A172 (cell line): ENCODE measurements around the gene CDH24. TPM values are rescaled to one million over a fixed set of nuclear protein-coding genes. Genes with fewer than 3 reads are reported as not detected.
A peak's percentile ranks its signal among the peaks of the same experiment; 100 is the strongest.

Experiments
- DNase-seq: peaks from one replicate; pipeline ENCODE4 v3.0.0-alpha.2; 2015; ENCODE audit warnings: low spot score
- total RNA-seq: library from RNA; depleted of rRNA; stranded (reverse); fragments of >200 nt; shearing (Covaris generic); gene quantifications from 2 replicates; pipeline ENCODE4 v1.2.3, GENCODE V29; 2014

The CDH24 gene
- total RNA-seq, 1 experiment from 2014 or later: 2.8 TPM

GRCh38 chr14:23091294-23092225 lies 34.2 kb upstream of the CDH24 start:
- DNase-seq: no peak

- no peak for DNase-seq
These were observed 32.9 kb upstream of the CDH24 start for GRCh38 chr14:23090254-23090636.

- no peak for DNase-seq
These were observed 32.4 kb upstream of the CDH24 start for GRCh38 chr14:23089498-23090253.

GRCh38 chr14:23086565-23086964 lies 29.2 kb upstream of the CDH24 start:
- no peak for DNase-seq

GRCh38 chr14:23085458-23085857 lies 28.1 kb upstream of the CDH24 start:
- no peak for DNase-seq

- DNase-seq: no peak
These were observed 23.2 kb upstream of the CDH24 start for GRCh38 chr14:23080474-23080873.

- no peak for DNase-seq
These were observed 22.4 kb upstream of the CDH24 start for GRCh38 chr14:23079716-23080115.

- DNase-seq: peak; percentile 87
These were observed 21.4 kb upstream of the CDH24 start for GRCh38 chr14:23078692-23079116.

- DNase-seq: no peak
These were observed 20.6 kb upstream of the CDH24 start for GRCh38 chr14:23077962-23078361.

GRCh38 chr14:23076785-23077408 lies 19.6 kb upstream of the CDH24 start:
- no peak for DNase-seq

- DNase-seq: no peak
These were observed 17.6 kb upstream of the CDH24 start for GRCh38 chr14:23074906-23075305.

GRCh38 chr14:23071921-23072539 lies 14.7 kb upstream of the CDH24 start:
- DNase-seq: peak; percentile 28

- peak; percentile 73 for DNase-seq
These were observed 14.1 kb upstream of the CDH24 start for GRCh38 chr14:23071244-23071920.

GRCh38 chr14:23070262-23071129 lies 13.2 kb upstream of the CDH24 start:
- no peak for DNase-seq

- no peak for DNase-seq
These were observed 12.1 kb upstream of the CDH24 start for GRCh38 chr14:23069413-23069806.

- peak; percentile 85 for DNase-seq
These were observed 11.6 kb upstream of the CDH24 start for GRCh38 chr14:23068789-23069412.

- DNase-seq: no peak
These were observed 10.8 kb upstream of the CDH24 start for GRCh38 chr14:23067847-23068788.

GRCh38 chr14:23066855-23067744 lies 9.8 kb upstream of the CDH24 start:
- DNase-seq: no peak
